K562 (cell line): ENCODE data around the gene OPA1. TPM values are rescaled to one million over a fixed set of nuclear protein-coding genes. Genes with fewer than 3 reads are reported as not detected.

Experiments
- CREB3L1 ChIP-seq: fragments of 450-650 bp; IDR thresholded peaks from 2 replicates; pipeline ENCODE4 v1.6.1; 2014; ENCODE audit warnings: low read depth, mild to moderate bottlenecking, moderate library complexity, borderline replicate concordance
- GABPB2 ChIP-seq: fragments of 250-450 bp; sonication (Bioruptor Pico); conservative IDR thresholded peaks from 2 replicates; pipeline ENCODE4 v1.5.1; 2021; ENCODE audit warnings: mild to moderate bottlenecking
- NBN ChIP-seq: fragments of 450-650 bp; IDR thresholded peaks from 2 replicates; pipeline ENCODE4 v1.6.1; 2016; ENCODE audit warnings: low read depth, mild to moderate bottlenecking
- NFE2 ChIP-seq: IDR thresholded peaks from 2 replicates; pipeline ENCODE4 v1.6.1; 2014; ENCODE audit warnings: antibody characterized with exemption, low read depth
- NONO ChIP-seq, 2 experiments: fragments of 200-400 bp in 1 of 2; fragments of 450-650 bp in 1 of 2; formaldehyde crosslinking in 1 of 2; IDR thresholded peaks; 2 replicates each; pipeline ENCODE4 v1.6.1; 2017; ENCODE audit warnings: low read depth in 2 of 2, mild to moderate bottlenecking in 2 of 2, moderate library complexity in 2 of 2, low read length in 1 of 2
- NR4A1 ChIP-seq, 2 experiments: fragments of 250-450 bp in 1 of 2; fragments of 450-650 bp in 1 of 2; sonication (Bioruptor Pico) in 1 of 2; IDR thresholded peaks; 2 replicates each; pipeline versions ENCODE4 v1.4.0 to v1.6.1; 2016 to 2020; ENCODE audit warnings: mild to moderate bottlenecking in 2 of 2, missing compliant biosample characterization in 1 of 2, missing genetic modification characterization in 1 of 2, moderate library complexity in 1 of 2
- PHF8 ChIP-seq: fragments of 200-600 bp; sonication (generic); IDR thresholded peaks from 2 replicates; pipeline ENCODE4 v1.6.1; 2012; ENCODE audit warnings: mixed run types, mild to moderate bottlenecking, inconsistent platforms, low read length, moderate library complexity, borderline replicate concordance
- RAD51 ChIP-seq: fragments of 450-650 bp; IDR thresholded peaks from 2 replicates; pipeline ENCODE4 v1.7.1; 2016; ENCODE audit warnings: low read depth, mild to moderate bottlenecking, borderline replicate concordance
- RREB1 ChIP-seq: fragments of 250-450 bp; sonication (Bioruptor Pico); IDR thresholded peaks from 2 replicates; pipeline ENCODE4 v1.4.0; 2020
- SIN3B ChIP-seq: fragments of 450-650 bp; IDR thresholded peaks from 2 replicates; pipeline ENCODE4 v1.6.1; 2017; ENCODE audit warnings: low read depth, mild to moderate bottlenecking, moderate library complexity
- SMARCE1 ChIP-seq: fragments of 450-650 bp; IDR thresholded peaks from 2 replicates; pipeline ENCODE4 v1.7.1; 2016; ENCODE audit warnings: mild to moderate bottlenecking
- SOX6 ChIP-seq: fragments of 450-650 bp; IDR thresholded peaks from 2 replicates; pipeline ENCODE4 v1.6.1; 2014; ENCODE audit warnings: mild to moderate bottlenecking
- SREBF1 ChIP-seq: fragments of 150-350 bp; IDR thresholded peaks from 2 replicates; pipeline ENCODE4 v1.6.1; 2014; ENCODE audit warnings: antibody characterized with exemption, low read depth, low read length, borderline replicate concordance
- TEAD1 ChIP-seq, 2 experiments: fragments of 450-650 bp in 1 of 2; sonication (generic) in 1 of 2; formaldehyde crosslinking; IDR thresholded peaks; 2 replicates each; pipeline versions ENCODE4 v1.4.0 to v1.8.0; 2020 to 2022; ENCODE audit warnings: mild to moderate bottlenecking in 2 of 2, missing genetic modification reagents in 1 of 2
- TFAP4 ChIP-seq: sonication (generic); formaldehyde crosslinking; IDR thresholded peaks from 2 replicates; pipeline ENCODE4 v1.8.0; 2022; ENCODE audit warnings: missing genetic modification reagents, mild to moderate bottlenecking, moderate library complexity, borderline replicate concordance
- ZFP36 ChIP-seq: fragments of 150-350 bp; IDR thresholded peaks from 2 replicates; pipeline ENCODE4 v1.6.1; 2018; ENCODE audit warnings: low read length, low read depth; ENCODE audit not compliant: partially characterized antibody
- ZNF239 ChIP-seq: fragments of 250-450 bp; sonication (Bioruptor Pico); IDR thresholded peaks from 2 replicates; pipeline ENCODE4 v1.4.0; 2020; ENCODE audit warnings: mild to moderate bottlenecking
- ZNF511 ChIP-seq: sonication (generic); formaldehyde crosslinking; IDR thresholded peaks from 2 replicates; pipeline ENCODE4 v1.8.0; 2022; ENCODE audit warnings: mild to moderate bottlenecking, missing genetic modification reagents
- polyA plus RNA-seq, 8 experiments: library from polyadenylated mRNA; depleted of rRNA in 4 of 8; stranded (reverse) in 5 of 8; unstranded in 3 of 8; fragments of >200 nt; fragmentation: Nextera tagmentation in 2 of 8; fragmentation: Illumina TruSeq in 1 of 8; extraction: Ambion mirVana in 2 of 8; extraction: Trizol in 1 of 8; gene quantifications; 2 replicates each; pipeline versions ENCODE4 v1.2.1 to v1.2.3, GENCODE V29; 2011 to 2014; ENCODE audit warnings: inconsistent platforms in 1 of 8, missing spikeins in 1 of 8
- total RNA-seq, 7 experiments: library from RNA; depleted of rRNA in 6 of 7; stranded (reverse); fragments of >200 nt in 6 of 7; fragmentation: Illumina TruSeq in 2 of 7; extraction: Trizol in 2 of 7; gene quantifications; 2 replicates each; pipeline versions ENCODE4 v1.2.1 to v1.2.3, GENCODE V29; 2011 to 2021; ENCODE audit warnings: low replicate concordance in 1 of 7

Gene OPA1
- total and polyA plus RNA-seq, 9 of the 15 experiments (the other 6 are each of a cell fraction or from before 2014, with no cell fraction given), result 19.7 to 127 (median 94.7) TPM

- peak in 1 of 2 experiments; percentile 87; a peak in 2 of 4 replicates for TF ChIP-seq TEAD1 (CRISPR knock-in tag; IDR thresholded peaks at IDR 0.05)
- 0 out of 2 replicates have a peak, but pooled peaks have one; percentile 57 for TF ChIP-seq ZNF239 (CRISPR knock-in tag)
- peak; percentile 94 for TF ChIP-seq PHF8
- peak; percentile 87 for TF ChIP-seq ZNF511 (CRISPR knock-in tag)
- 0 out of 2 replicates have a peak, but pooled peaks have one; percentile 59 for TF ChIP-seq CREB3L1
- TF ChIP-seq SOX6, result peak; percentile 75
- no peak for TF ChIP-seq RAD51
- TF ChIP-seq NONO (IDR thresholded peaks at IDR 0.05; ENCODE audit: low read depth in 2 of 2, low read length in 1 of 2), result peak; percentile 62 to 67; a peak in 3 of 4 replicates
- TF ChIP-seq TFAP4 (CRISPR knock-in tag), result peak; percentile 80
- peak; percentile 94 for TF ChIP-seq SIN3B
- TF ChIP-seq SREBF1, result peak; percentile 56
- TF ChIP-seq ZFP36, result peak; percentile 7
- TF ChIP-seq RREB1, result peak; percentile 89; the same call in 1 of the 2 replicates
- no peak for TF ChIP-seq NR4A1 (CRISPR knock-in tag; IDR thresholded peaks at IDR 0.05)
- no peak for TF ChIP-seq NR4A1 (tag; IDR thresholded peaks at IDR 0.05)
- no peak for TF ChIP-seq GABPB2 (CRISPR knock-in tag)
- TF ChIP-seq NBN, result peak; percentile 73
- peak; percentile 32; the same call in 1 of the 2 replicates for TF ChIP-seq NFE2
- no peak for TF ChIP-seq SMARCE1
Measured at GRCh38 chr3:193592841-193593667, at the start of gene OPA1 (continued).
